Measurements from ENCODE around the gene CLIP2. TPM values are rescaled to one million over a fixed set of nuclear protein-coding genes. Genes with fewer than 3 reads are reported as not detected.

The CLIP2 gene
- total and polyA plus RNA-seq, 2 of the 4 experiments (the other 2 are of a cell fraction): 18.1 to 20.7 TPM

- peaks cover 3% of the 10 kb centered on the region; the same call in 1 of the 2 replicates for H4K20me1 ChIP-seq (ENCODE audit: insufficient read depth, low read length)
- no TSS peak for BruUV-seq (replicated peaks)
- dilution Hi-C loops (cut with HindIII; ENCODE audit: low sequenced_read_pairs, unreplicated experiment): no loop called here
- no peak for DNase-seq
- H3K27ac ChIP-seq (ENCODE audit: insufficient read depth, low read length): peak overlapping the region; percentile 72
- intact Hi-C loops (cut with micrococcal nuclease): loop anchor here (2.0 kb wide), 1 partner anchor 37 kb away; no protein-coding TSS in a partner anchor
- H3K79me1 ChIP-seq (ENCODE audit: low read depth in 1 of 2, low read length in 2 of 2): peaks cover 32 to 36% of the 10 kb centered on the region in 2 experiments
- peak overlapping the region; percentile 12; the same call in 1 of the 2 replicates for H2BK120ac ChIP-seq (ENCODE audit: low read depth, low read length)
- peak overlapping the region; percentile 73 for H3K4me3 ChIP-seq (ENCODE audit: insufficient read depth, low read depth, low read length)
- peak overlapping the region; percentile 26; the same call in 1 of the 2 replicates for H3K23ac ChIP-seq (ENCODE audit: low read depth, low read length)
- H3K4me1 ChIP-seq (ENCODE audit: control insufficient read depth, insufficient read depth, low read length): peaks cover 10% of the 10 kb centered on the region
- no peaks in the 10 kb centered on the region for H3K27me3 ChIP-seq (ENCODE audit: control insufficient read depth, insufficient read depth, low read length)
- no peak overlapping the region for H4K5ac ChIP-seq (ENCODE audit: low read depth, low read length)
- H4K8ac ChIP-seq (ENCODE audit: low read depth in 2 of 2, low read length in 2 of 2): peak overlapping the region in 1 of 2 experiments; percentile 70; a peak in 1 of 4 replicates
- no peak overlapping the region; the same call in 1 of the 2 replicates for H3K18ac ChIP-seq (ENCODE audit: low read depth, low read length)
- peak overlapping the region; percentile 74 for H3K4me2 ChIP-seq (ENCODE audit: low read depth, low read length)
- no peak overlapping the region for H2BK20ac ChIP-seq (ENCODE audit: low read depth, low read length)
- WGBS, 2 experiments (ENCODE audit: extremely low coverage in 2 of 2, insufficient read length in 1 of 2): 0% methylated on average over 5 of the region's 10 CpGs; no CpG with 5 or more reads in 1 of the 2 experiments
- peak overlapping the region; percentile 67 for H3K9ac ChIP-seq (ENCODE audit: low read depth, low read length)
- H3K9me3 ChIP-seq (ENCODE audit: control insufficient read depth, insufficient read depth, low read length): no peaks in the 10 kb centered on the region
- peak overlapping the region; percentile 59 for H2BK5ac ChIP-seq (ENCODE audit: low read depth, low read length, poor library complexity, severe bottlenecking)
- peak overlapping the region; percentile 90 for H2AK9ac ChIP-seq (replicated peaks; ENCODE audit: low read depth, low read length, poor library complexity)
- H3K14ac ChIP-seq (replicated peaks; ENCODE audit: low read depth, low read length): peak overlapping the region; percentile 54; the same call in 1 of the 2 replicates
- H3K9me1 ChIP-seq (ENCODE audit: insufficient read depth, low read length): peaks cover 12% of the 10 kb centered on the region
- H2BK15ac ChIP-seq (ENCODE audit: low read depth, low read length): no peak overlapping the region
- peak overlapping the region; percentile 68; the same call in 1 of the 2 replicates for H3K56ac ChIP-seq (ENCODE audit: extremely low read depth, insufficient read depth, low read length)
- in situ Hi-C loops (cut with MboI; ENCODE audit: low sequenced_read_pairs): no loop called here
- peak; percentile 13; the same call in 1 of the 2 replicates for ATAC-seq (ENCODE audit: low read depth)
- no peak overlapping the region; the same call in 1 of the 2 replicates for H4K91ac ChIP-seq (ENCODE audit: insufficient read depth, low read depth, low read length)
- peak overlapping the region; percentile 79; the same call in 1 of the 2 replicates for H2AK5ac ChIP-seq (ENCODE audit: low read depth, low read length)
- TF ChIP-seq CHD1 (IDR thresholded peaks at IDR 0.05; ENCODE audit: low read depth, low read length): no peak
- TF ChIP-seq ELK1 (IDR thresholded peaks at IDR 0.05; ENCODE audit: borderline replicate concordance, low read depth, low read length): no peak
- no peak for TF ChIP-seq SMC3 (IDR thresholded peaks at IDR 0.05; ENCODE audit: low read depth, low read length)
- TF ChIP-seq RFX5 (IDR thresholded peaks at IDR 0.05; ENCODE audit: low read depth, low read length): no peak
- TF ChIP-seq POLR2A (IDR thresholded peaks at IDR 0.05; ENCODE audit: low read depth, low read length): no peak
- TF ChIP-seq CEBPB (IDR thresholded peaks at IDR 0.05; ENCODE audit: low read depth, low read length): no peak
- TF ChIP-seq MAZ (IDR thresholded peaks at IDR 0.05; ENCODE audit: borderline replicate concordance, low read depth, low read length): no peak
- TF ChIP-seq RCOR1 (IDR thresholded peaks at IDR 0.05; ENCODE audit: insufficient replicate concordance, low read length): no peak
- peak overlapping the region; percentile 80 for H3K4ac ChIP-seq (ENCODE audit: low read depth, low read length)
- peak overlapping the region; percentile 100 for H2AFZ ChIP-seq (replicated peaks; ENCODE audit: low read length, poor library complexity)
- POLR2A ChIA-PET (ENCODE audit: unreplicated experiment): no interaction called here
- H3K36me3 ChIP-seq (ENCODE audit: control insufficient read depth, insufficient read depth, low read length): peaks cover 15% of the 10 kb centered on the region
- CTCF ChIA-PET: no interaction called here
These were observed 35.4 kb upstream of the CLIP2 start for GRCh38 chr7:74253835-74254128.
